ENCODE data around the gene EHMT1. TPM values are rescaled to one million over a fixed set of nuclear protein-coding genes. Genes with fewer than 3 reads are reported as not detected.

The EHMT1 gene
- total RNA-seq, 4 donors from 2014 or later: 96.4 to 136 (median 118) TPM

- 84 to 86% methylated on average over 10 of the region's 10 CpGs for WGBS, 2 donors
- no peak for TF ChIP-seq EP300 (IDR thresholded peaks at IDR 0.05)
- no peak for TF ChIP-seq CTCF (IDR thresholded peaks at IDR 0.05)
- TF ChIP-seq POLR2A (IDR thresholded peaks at IDR 0.05): no peak
Observed at GRCh38 chr9:137872296-137872695, 253.5 kb downstream of the EHMT1 start.

GRCh38 chr9:137873408-137873807 lies 254.6 kb downstream of the EHMT1 start:
- H3K9me3 ChIP-seq: peaks cover 0 to 38% (median 2%) of the 10 kb centered on the region in 4 donors
- no peak overlapping the region for H3K4me3 ChIP-seq
- DNase-seq (ENCODE audit: low spot score in 2 of 2): no peak
- peaks cover 0 to 25% of the 10 kb centered on the region in 2 donors for H3K27me3 ChIP-seq
- H3K27ac ChIP-seq: no peak overlapping the region
- TF ChIP-seq CTCF (IDR thresholded peaks at IDR 0.05) (no peak), POLR2A (IDR thresholded peaks at IDR 0.05) (no peak), EP300 (IDR thresholded peaks at IDR 0.05) (no peak)
- WGBS, 2 donors: 73 to 77% methylated on average over 8 of the region's 8 CpGs
- H3K4me1 ChIP-seq: peaks cover 0 to 5% (median 2%) of the 10 kb centered on the region in 4 donors
- H3K36me3 ChIP-seq: no peaks in the 10 kb centered on the region

More at GRCh38 chr9:137872296-137872695, 253.5 kb downstream of the EHMT1 start:
- Histone ChIP-seq H3K4me1 (no peaks in the 10 kb centered on the region), H3K27ac (no peak overlapping the region), H3K4me3 (no peak overlapping the region), H3K9me3 (peaks cover 0 to 44% (median 2%) of the 10 kb centered on the region in 4 donors), H3K27me3 (peaks cover 0 to 21% of the 10 kb centered on the region in 2 donors), H3K36me3 (no peaks in the 10 kb centered on the region)
- DNase-seq (ENCODE audit: low spot score in 2 of 2): no peak

- Histone ChIP-seq H3K9me3 (peaks cover 0 to 33% (median 2%) of the 10 kb centered on the region in 4 donors), H3K4me3 (no peak overlapping the region), H3K36me3 (no peaks in the 10 kb centered on the region), H3K27me3 (peaks cover 0 to 30% of the 10 kb centered on the region in 2 donors), H3K27ac (no peak overlapping the region), H3K4me1 (peaks cover 0 to 10% (median 3%) of the 10 kb centered on the region in 4 donors)
- WGBS, 2 donors: 79 to 82% methylated on average over 9 of the region's 9 CpGs
- DNase-seq (ENCODE audit: low spot score in 2 of 2): no peak
- TF ChIP-seq POLR2A (IDR thresholded peaks at IDR 0.05) (no peak), EP300 (IDR thresholded peaks at IDR 0.05) (no peak), CTCF (IDR thresholded peaks at IDR 0.05) (no peak)
Observed at GRCh38 chr9:137873858-137874362, 255.1 kb downstream of the EHMT1 start.

- WGBS, 2 donors: 82 to 85% methylated on average over 14 of the region's 14 CpGs
- peaks cover 0 to 23% (median 0%) of the 10 kb centered on the region in 4 donors for H3K9me3 ChIP-seq
- H3K36me3 ChIP-seq: no peaks in the 10 kb centered on the region
- H3K27me3 ChIP-seq: peaks cover 0 to 44% of the 10 kb centered on the region in 2 donors
- no peak for DNase-seq (ENCODE audit: low spot score in 2 of 2)
- TF ChIP-seq POLR2A (IDR thresholded peaks at IDR 0.05): no peak
- TF ChIP-seq CTCF (IDR thresholded peaks at IDR 0.05): no peak
- TF ChIP-seq EP300 (IDR thresholded peaks at IDR 0.05): no peak
- H3K27ac ChIP-seq: no peak overlapping the region
- no peak overlapping the region for H3K4me3 ChIP-seq
- peaks cover 0 to 11% (median 3%) of the 10 kb centered on the region in 4 donors for H3K4me1 ChIP-seq
Observed at GRCh38 chr9:137875354-137875753, 256.5 kb downstream of the EHMT1 start.

- no peak for DNase-seq (ENCODE audit: low spot score in 2 of 2)
- H3K27me3 ChIP-seq: peaks cover 0 to 44% of the 10 kb centered on the region in 2 donors
- 82 to 83% methylated on average over 8 to 10 of the region's 10 CpGs for WGBS, 2 donors
Observed at GRCh38 chr9:137875846-137876245, 257.0 kb downstream of the EHMT1 start.

More at GRCh38 chr9:137875846-137876245, 257.0 kb downstream of the EHMT1 start:
- Histone ChIP-seq H3K27ac (no peak overlapping the region), H3K4me1 (peaks cover 0 to 11% (median 3%) of the 10 kb centered on the region in 4 donors), H3K9me3 (peaks cover 0 to 23% (median 0%) of the 10 kb centered on the region in 4 donors), H3K36me3 (no peaks in the 10 kb centered on the region), H3K4me3 (no peak overlapping the region)
- TF ChIP-seq EP300 (IDR thresholded peaks at IDR 0.05): no peak
